Non-pigmented ciliary epithelial cell (primary cell): Measurements from ENCODE around the gene CRCP.
A peak's percentile ranks its signal among the peaks of the same experiment; 100 is the strongest.
"Not testable (repeated sequence)": the region's sequence is repeated elsewhere in the genome, so short reads cannot be mapped to it uniquely, and the experiment has no call there.

Experiments used
- DNase-seq: peaks from one replicate; pipeline ENCODE4 v3.0.0-alpha.2; 2010; ENCODE audit warnings: low read depth

Gene CRCP

GRCh38 chr7:66114743-66115649, at the start of gene CRCP:
Gene CRCP, plus strand, starts transcription at chr7:66114847. Its CDS starts 116 bp downstream, at chr7:66114963.
- no peak for DNase-seq

DNA sequence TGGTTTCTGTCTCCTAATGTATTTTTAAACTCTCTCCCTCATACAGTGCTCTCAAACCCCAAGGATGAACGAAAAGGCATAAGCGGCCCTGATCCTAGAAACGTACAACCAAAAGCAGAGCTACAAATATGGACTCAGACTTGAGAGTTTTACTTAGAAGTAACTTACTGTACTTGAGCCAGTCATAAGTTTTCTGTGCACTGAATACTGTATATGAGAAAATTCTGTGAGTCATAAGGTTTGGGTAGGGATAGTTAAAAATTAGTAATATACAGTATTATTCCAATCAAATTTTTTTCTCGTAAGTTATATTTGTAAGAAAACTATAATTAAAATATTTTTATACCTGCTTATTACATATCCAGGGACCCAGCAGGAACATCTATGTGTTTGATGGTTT, 44.9 kb upstream of the CRCP start:
- no peak for DNase-seq

GRCh38 chr7:66070222-66070621, 44.4 kb upstream of the CRCP start:
- DNase-seq: no peak

GRCh38 chr7:66072208-66072607, 42.4 kb upstream of the CRCP start:
- not testable (repeated sequence) for DNase-seq

GRCh38 chr7:66075590-66076461, 38.8 kb upstream of the CRCP start, which contains the start of gene ASL:
Gene ASL, plus strand, starts transcription at chr7:66075819. Its CDS starts 263 bp downstream, at chr7:66076082.
- peak; percentile 38 for DNase-seq

DNA sequence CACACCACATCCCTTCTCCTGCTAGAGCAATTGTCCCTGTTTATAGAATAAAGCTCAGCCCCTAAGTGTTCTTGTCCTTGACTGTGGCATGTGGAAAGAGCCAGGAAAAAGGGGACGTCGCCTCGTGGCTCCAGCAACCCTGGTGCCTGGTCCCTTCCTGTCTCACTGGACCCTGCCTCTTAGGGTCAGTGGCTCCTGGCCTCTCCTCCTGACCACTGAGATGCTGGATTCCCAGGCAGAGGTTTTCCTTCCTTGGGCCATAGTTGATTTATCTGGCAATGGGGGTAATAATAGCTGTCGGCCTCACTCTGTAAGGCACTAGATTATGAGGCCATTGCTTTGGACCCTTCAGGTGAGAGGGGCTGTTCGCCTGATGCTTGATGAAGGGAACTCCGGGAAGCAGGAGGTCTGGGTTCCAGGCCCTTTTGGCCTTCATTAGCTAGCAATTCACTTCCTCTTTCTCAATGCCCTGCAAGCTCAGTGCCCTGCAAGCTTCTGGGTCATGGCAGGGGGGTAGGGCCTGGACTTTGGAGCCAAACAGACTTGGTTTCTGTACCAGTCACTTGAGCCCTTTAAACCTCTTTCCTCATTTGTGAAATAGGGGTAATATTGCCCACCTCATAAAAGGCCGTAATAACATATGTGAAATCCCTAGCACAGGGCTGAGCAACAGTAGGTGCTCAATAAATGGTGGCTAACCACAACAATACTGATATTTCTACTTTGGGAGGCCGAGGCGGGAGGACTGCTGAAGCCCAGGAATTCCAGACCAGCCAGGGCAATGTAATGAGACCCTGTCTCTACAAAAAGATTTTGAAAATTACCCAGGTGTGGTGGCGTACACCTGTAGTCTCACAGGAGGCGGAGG, 38.0 kb upstream of the CRCP start:
- DNase-seq: no peak

- no peak for DNase-seq
Measured at GRCh38 chr7:66078067-66078466, 36.6 kb upstream of the CRCP start.

GRCh38 chr7:66082083-66082482, 32.6 kb upstream of the CRCP start:
- DNase-seq: no peak

- DNase-seq: no peak
Measured at GRCh38 chr7:66082886-66083415, 31.7 kb upstream of the CRCP start.

GRCh38 chr7:66083677-66084076, 31.0 kb upstream of the CRCP start:
- DNase-seq: no peak

DNA sequence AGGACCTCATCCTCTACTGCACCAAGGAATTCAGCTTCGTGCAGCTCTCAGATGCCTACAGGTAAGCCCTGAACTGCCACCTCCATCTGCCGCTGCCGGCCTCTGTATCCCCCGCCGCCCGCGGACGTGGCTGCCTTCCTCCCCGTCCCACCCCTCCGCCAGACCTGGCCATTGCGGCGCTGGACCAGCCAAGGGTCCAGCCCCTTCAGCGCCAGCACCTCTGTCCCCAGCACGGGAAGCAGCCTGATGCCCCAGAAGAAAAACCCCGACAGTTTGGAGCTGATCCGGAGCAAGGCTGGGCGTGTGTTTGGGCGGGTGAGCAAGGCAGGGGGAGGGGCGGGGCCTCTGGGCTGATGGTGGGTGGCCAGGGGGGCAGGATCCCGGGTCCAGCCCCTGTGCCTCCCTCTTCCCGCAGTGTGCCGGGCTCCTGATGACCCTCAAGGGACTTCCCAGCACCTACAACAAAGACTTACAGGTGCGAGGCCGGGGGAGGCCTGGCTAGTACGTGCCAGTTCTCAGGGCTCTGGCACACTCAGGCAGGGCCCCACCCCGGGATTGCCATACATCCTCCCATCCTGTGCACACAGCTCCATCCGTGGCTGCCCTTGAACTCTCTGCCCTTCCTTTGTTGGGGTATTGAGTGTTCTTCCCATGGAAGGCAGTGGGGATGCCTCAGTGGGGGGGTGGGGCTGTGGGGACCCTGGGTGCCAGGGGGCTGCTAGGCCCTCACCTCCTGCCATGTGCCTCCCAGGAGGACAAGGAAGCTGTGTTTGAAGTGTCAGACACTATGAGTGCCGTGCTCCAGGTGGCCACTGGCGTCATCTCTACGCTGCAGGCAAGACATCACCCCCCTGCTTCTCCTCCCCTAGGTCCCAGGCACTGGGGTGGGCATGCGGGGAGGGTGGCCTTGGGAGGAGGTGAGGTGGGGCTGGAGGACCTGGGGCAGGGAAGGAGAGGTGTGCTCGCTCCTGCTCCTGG, 25.5 kb upstream of the CRCP start:
- DNase-seq: no peak

- no peak for DNase-seq
Measured at GRCh38 chr7:66092654-66093053, 22.0 kb upstream of the CRCP start.

GRCh38 chr7:66095010-66095409, 19.6 kb upstream of the CRCP start:
- no peak for DNase-seq

DNA sequence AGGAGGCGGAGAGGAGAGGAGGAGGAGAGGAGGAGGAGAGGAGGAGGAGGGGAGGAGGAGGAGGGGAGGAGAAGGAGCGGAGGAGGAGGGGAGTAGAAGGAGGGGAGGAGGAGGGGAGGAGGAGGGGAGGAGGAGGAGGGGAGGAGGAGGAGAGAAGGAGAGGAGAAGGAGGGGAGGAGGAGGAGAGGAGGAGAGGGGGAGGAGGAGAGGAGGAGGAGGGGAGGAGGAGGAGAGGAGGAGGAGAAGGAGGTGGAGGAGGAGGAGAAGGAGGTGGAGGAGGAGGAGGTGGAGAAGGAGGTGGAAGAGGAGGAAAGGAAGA, 15.5 kb upstream of the CRCP start:
- DNase-seq: no peak

- DNase-seq: no peak
Measured at GRCh38 chr7:66099551-66100407, 14.9 kb upstream of the CRCP start.

GRCh38 chr7:66100408-66101050, 14.1 kb upstream of the CRCP start:
- DNase-seq: no peak

DNA sequence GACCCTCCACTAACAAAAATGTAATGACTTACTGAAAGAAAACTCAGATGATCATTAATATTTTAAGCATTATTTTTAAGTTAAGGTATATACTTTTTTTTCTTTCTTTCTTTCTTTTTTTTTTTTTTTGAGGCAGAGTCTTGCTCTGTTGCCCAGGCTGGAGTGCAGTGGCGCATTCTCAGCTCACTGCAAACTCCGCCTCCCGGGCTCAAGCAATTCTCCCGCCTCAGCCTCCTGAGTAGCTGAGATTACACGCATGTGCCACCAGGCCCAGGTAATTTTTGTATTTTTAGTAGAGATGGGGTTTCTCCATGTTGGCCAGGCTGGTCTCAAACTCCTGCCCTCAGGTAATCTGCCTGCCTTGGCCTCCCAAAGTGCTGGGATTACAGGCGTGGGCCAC, 12.5 kb upstream of the CRCP start:
- DNase-seq: not testable (repeated sequence)

- not testable (repeated sequence) for DNase-seq
Measured at GRCh38 chr7:66103994-66104393, 10.7 kb upstream of the CRCP start.

DNA sequence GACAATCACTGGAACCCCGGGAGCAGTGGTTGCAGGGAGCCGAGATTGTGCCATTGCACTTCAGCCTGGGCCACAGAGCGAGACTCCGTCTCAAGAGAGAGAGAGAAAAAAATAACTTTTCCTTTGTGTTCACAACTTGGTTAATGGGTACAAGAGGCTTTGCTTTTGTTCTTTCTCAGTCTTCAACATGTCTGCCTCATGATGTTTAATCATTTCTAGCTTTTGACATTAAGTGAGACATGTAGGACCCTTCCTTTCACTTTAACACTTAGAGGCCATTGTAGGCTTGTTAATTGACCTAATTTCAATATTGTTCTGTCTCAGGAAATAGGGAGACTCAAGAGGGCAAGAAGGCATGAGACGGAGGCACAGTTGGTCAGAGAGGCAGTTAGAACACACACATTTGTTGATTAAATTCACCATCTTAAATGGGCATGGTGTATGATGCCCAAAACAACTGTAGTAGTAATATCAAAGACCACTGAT, 9.3 kb upstream of the CRCP start:
- no peak for DNase-seq
